ENCODE results near the gene ENTPD6. TPM values are rescaled to one million over a fixed set of nuclear protein-coding genes. Genes with fewer than 3 reads are reported as not detected.
"Not testable (repeated sequence)": the region's sequence is repeated elsewhere in the genome, so short reads cannot be mapped to it uniquely, and the experiment has no call there.

ENTPD6 gene
- polyA plus RNA-seq, 3 donors = 45.1 to 50.4 (median 48.9) TPM

DNA sequence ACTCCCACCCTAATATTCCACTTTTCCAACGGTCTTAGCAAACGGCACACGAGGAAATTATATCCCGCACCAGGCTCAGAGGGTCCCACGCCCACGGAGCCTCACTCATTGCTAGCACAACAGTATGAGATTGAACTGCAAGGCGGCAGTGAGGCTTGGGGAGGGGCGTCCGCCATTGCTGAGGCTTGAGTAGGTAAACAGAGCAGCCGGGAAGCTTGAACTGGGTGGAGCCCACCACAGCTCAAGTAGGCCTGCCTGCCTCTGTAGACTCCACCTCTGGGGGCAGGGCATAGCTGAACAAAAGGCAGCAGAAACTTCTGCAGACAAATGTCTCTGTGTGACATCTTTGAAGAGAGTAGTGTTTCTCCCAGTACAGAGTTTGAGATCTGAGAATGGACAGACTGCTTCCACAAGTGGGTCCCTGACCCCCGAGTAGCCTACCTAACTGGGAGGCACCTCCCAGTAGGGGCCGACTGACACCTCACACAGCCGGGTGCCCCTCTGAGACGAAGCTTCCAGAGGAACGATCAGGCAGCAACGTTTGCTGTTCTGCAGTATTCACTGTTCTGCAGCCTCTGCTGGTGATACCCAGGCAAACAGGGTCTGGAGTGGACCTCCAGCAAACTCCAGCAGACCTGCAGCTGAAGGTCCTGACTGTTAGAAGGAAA, 65.4 kb downstream of the ENTPD6 start:
- DNase-seq (ENCODE audit: extremely low read depth in 1 of 11, low read depth in 9 of 11, low spot score in 4 of 11) = not testable (repeated sequence)

DNA sequence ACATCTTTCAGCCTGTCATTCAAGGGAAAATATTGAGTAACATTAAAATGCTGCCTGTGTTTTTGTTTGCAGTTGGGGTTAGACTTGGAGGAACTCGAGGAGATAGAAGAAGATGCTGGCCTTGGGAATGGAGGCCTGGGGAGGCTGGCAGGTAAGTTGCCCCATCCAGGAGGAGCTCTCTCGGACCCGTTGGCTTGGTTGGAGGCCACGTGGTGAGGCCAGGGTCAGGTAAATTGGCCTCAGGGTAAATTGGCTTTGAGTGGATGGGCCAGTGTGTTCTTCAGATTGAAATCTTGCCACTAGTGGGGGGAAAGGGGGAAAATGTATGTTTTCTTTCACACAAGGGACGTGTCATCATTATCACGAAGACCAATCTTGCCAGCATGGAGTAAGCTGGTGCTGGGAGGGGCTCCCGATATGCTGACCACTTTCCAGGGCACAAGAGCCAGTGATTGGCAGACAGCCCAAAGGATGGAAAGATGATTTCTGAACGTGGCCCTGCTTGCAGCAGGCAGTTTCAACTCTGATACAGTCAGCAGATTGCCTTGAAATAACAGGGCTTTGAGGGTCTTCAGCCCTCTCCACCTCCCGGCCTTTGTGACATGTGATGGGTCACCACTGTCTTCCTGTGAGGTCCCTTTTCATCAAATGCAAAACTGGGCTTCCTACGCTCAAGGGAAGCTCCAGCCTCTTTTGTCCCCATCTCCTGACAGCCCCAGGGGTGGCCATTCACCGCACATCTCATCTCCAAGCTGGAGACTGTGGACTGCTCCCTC, 73.7 kb downstream of the ENTPD6 start:
- no peak for DNase-seq (ENCODE audit: extremely low read depth in 1 of 11, low read depth in 9 of 11, low spot score in 4 of 11)

DNA sequence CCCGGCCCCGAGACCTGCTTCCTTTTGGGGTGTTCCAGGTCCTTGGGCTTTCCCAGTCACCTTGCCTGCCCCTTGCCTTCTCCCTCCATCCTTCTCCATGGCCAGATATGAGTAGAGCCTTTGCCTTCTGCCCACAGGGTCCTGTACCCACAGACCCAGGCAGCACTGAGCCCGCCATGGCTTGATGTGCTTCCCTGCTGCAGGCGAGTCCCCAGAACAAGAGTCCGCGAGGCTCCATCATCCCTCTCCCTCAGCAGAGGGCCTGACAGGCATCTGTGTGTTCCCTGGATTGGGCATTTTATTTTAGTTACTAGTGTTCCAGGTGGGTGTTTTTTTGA, 74.3 kb downstream of the ENTPD6 start:
- no peak for DNase-seq (ENCODE audit: extremely low read depth in 1 of 11, low read depth in 9 of 11, low spot score in 4 of 11)

DNA sequence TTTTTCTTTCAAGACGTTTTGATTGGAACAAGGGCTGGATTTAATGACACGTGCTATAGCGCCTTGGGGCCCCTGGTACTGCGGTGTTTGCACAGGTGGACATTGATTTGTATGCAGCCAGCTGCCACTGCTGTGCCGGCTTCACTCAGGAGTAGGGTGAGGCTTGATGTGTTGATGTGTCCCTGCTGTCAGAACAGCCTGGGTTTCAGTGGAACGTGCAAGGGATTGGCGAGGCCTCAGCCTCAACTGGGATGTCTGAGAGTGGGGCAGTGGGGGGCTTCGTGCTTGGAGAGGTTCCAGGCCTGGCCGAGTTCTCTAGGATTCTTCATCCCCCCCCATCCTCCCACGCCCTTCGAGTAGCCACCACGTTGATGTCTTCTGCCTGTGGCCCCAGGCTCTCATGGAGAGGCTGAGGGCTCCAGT, 75.3 kb downstream of the ENTPD6 start:
- DNase-seq (ENCODE audit: extremely low read depth in 1 of 11, low read depth in 9 of 11, low spot score in 4 of 11) = no peak

DNA sequence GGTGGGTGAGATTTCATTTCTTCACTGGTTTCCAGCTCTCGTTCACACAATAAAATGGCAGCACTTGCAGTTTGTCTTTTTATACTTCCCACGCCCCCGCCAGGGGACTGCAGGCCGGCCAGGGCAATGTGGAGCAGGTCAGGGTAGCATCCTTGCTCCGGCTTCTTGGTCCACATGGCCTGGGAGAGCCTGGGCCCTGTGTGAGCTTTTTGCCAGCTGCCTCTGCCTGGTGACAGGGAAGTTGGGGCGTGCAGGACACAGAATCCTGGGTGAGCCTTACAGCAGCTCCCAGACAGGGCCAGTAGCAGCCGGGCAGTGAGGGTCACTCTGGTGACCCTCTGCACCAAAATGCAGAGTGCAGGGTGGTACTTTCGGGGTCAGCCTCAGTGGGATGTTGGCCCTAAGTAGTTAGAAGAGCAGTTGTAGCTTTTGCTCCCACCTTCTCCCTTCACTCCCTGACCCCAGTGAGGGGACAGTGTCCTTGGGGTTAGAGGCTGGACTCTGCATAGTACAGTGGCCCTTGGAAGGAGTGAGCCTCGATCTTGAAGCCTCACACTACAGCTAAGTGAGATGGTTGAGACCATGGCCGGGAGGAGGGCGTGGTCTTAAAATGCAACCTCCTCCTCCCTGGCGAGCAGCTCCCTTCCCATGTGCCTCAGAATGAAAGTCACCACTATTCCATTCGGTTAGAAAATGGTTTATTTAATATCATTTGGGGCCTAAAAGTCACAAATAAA, 76.1 kb downstream of the ENTPD6 start:
- no peak for DNase-seq (ENCODE audit: extremely low read depth in 1 of 11, low read depth in 9 of 11, low spot score in 4 of 11)

DNA sequence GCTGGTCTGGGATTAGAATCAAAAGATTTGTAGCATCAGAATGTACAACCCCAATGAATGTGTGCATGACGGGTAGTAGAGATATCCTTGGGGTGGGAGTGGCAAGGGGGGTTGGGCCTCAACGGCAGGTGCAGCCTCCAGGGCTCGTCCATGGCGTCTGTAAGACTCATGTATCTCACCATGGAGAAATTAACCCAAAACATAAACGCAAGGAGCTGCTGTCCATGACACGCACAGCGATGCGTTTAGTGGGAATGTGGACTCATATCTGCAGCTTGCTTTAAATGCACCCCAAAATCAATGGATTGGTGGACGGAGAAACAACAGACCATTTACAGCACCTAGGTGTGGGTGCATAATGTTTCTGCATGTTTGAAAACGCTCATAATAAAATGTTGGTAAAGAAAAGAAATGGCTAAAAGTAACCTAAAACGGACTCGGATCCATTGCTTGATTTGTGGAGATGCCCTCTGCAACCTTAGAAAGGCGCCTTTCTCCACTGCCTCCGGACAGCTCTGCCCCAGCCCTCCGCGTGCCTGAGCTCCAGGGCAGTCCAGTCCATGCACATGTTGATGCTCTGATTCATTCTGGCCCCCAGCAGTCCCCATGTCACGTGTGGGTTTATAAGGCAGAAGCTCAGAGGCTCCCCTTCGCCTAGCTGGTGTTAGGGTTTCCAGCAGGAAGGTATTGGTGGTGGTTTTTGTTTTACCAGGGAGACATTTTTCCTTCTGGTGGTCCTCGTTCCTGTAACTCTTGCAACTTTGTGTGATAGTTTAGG, 76.9 kb downstream of the ENTPD6 start:
- DNase-seq (ENCODE audit: extremely low read depth in 1 of 11, low read depth in 9 of 11, low spot score in 4 of 11) = no peak

DNA sequence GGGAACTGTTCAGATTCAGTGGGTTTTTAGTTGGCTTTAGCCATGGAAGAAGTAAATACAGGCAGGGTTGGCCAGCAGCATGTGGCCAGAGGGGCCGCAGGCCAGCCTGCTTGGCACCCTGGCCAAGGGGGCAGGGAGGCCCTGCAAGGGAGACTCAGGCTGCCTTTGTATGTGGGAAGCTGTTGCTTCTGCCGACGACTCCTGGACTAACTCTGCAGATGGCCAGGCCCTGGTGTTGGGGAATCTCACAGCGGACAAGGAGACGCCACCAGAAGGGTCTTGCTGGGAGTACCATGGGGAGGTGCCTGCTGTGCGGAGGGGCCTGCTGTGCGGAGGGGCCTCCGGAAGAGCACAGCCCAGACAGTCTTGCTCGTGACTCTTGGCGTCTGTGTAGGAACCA, 77.5 kb downstream of the ENTPD6 start:
- no peak for DNase-seq (ENCODE audit: extremely low read depth in 1 of 11, low read depth in 9 of 11, low spot score in 4 of 11)

DNA sequence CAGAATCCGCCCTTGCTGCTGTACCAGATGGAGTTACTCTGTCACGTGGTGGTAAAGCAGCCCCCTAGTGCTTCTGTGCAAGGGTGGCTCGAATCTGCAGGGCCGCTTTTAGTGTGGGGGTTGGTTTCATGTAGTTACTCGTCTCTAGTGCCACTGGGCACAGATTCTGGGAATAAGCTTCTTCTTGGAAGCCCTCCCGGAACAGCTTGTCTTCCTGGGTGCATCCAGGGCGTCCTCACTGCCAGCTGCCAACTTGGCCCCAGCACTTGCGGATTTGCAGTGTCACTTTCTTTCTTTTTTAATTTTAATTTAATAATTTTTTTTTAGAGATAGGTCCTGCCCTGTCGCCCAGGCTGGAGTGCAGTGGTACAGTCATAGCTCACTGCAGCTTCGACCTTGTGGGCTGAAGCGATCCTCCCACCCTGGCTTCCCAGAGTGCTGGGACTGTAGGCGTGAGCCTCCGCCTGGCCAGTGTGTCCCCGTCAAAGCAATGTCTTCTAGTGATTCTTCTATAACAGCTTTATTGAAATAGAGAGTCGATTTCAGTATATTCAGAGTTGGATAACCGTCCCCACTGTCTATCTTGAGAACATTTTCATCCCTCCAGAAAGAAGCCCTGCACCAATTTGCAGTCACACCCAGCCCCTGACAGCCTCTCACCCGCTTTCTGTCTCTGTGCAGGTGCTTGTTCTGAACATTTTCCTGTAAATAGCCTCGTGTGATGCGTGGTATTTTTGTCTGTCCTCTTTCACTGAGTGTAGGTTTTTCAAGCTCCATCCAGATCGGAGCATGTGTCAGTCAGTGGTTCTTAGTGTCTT, 78.2 kb downstream of the ENTPD6 start:
- DNase-seq (ENCODE audit: extremely low read depth in 1 of 11, low read depth in 9 of 11, low spot score in 4 of 11) = no peak

DNA sequence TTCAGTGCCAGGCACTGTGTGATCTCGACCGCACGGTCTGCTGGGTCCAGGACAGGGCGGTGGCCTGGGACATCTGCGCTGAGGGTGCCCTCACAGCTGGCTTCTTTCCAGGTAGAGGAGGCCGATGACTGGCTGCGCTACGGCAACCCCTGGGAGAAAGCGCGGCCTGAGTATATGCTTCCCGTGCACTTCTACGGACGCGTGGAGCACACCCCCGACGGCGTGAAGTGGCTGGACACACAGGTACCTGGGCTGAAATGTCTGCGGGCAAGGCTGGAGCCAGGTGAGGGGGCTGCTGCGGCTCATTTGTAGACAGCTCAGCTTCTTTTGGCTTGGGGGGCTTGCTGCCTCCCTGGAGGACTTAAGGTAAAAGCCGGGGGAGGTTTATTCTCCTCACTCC, 79.0 kb downstream of the ENTPD6 start:
- DNase-seq (ENCODE audit: extremely low read depth in 1 of 11, low read depth in 9 of 11, low spot score in 4 of 11) = no peak

DNA sequence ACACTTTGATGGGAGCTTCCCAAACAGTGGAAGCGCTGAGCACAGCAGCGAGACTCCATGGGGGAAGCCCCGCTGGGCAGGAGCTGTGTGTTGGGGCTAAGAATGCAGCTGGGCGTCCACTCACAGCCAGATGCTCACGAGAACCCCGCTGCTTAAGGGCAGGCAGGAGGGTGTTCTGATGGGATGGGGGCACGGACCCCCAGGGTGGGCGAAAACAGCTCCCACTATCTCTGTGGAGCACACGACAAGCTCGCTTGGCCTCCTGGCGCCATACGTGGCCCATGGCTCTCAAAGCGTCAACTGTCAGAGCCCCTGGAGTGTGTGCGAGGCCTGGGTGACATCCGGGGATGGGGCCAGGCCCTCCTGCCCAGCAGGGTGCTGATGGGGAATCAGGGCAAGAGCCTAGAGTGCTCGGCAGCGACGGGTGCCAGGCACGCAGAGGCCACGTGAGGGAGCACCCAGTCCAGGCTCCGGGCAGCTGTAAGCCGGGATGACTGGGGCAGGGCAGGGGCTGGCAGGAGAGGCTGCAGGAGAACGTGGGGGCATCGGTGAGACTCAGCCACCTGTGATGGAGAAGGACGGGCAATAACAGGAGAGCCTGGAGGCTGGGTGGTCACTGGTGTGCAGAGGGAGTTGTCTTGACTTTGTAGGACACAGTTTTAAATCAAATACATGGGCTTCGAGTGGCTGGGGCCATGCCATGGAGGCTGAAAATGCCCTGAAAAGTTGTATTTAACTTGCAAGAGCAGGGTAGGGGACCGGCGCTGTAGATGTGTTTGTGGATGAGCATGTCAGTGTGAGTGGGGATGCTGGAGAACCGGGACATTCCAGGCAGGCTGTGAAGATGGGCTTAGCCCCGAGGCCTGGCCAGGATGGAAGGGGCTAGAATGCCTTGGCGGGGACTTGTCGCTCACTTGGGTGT, 79.6 kb downstream of the ENTPD6 start:
- no peak for DNase-seq (ENCODE audit: extremely low read depth in 1 of 11, low read depth in 9 of 11, low spot score in 4 of 11)

DNA sequence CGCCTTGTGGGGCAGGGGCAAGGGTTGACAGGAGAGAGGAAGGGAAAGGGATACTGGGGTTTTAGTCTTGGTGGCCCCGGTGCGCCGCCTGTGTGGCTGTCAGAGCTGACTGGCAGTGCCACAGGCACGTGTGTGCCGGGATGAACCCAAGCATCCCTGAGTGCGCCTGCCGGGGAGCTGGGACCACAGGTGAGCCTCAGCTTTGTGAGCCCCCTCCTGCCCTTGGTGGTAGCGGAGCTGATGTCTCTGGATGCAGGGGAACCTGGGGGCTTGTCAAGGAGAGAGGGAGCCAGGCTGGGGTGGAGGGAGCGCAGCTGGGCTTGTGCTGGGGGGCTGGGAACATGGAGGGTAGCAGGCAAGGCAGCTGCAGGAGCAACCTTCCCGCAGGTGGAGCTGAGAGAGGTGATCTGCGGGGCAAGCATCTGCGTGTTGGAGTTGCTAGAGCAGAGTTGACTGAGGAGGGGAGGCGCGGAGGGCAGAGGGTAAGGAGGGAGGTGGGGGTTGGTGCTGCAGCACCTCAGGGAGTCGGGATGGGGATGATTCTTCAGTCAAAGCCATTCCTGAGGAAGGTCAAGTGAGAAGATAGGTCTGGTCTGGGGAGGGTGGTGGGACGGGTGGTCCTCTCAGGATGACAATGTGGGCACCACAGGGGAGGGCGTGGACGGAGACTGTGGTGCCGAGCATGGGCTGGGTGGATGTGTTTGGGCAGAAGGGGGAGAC, 80.5 kb downstream of the ENTPD6 start:
- DNase-seq (ENCODE audit: extremely low read depth in 1 of 11, low read depth in 9 of 11, low spot score in 4 of 11) = no peak

Other genes starting within 250 kb of the ENTPD6 start
- gene CST7, start 246.4 kb upstream of the ENTPD6 start, polyA plus RNA-seq (ENCODE audit: insufficient read length in 3 of 3) = under 1 TPM; 0.33 to 0.38 (median 0.34) TPM
- 10 to 100 TPM; 92.7 to 98.7 (median 97.6) TPM for gene APMAP, start 203.0 kb upstream of the ENTPD6 start, polyA plus RNA-seq (ENCODE audit: insufficient read length in 3 of 3)
- 10 to 100 TPM; 26.9 to 32.1 (median 27.1) TPM for gene ACSS1, start 137.6 kb upstream of the ENTPD6 start, polyA plus RNA-seq (ENCODE audit: insufficient read length in 3 of 3)
- gene VSX1, start 113.6 kb upstream of the ENTPD6 start, polyA plus RNA-seq (ENCODE audit: insufficient read length in 3 of 3) = not detected
- gene PYGB, start 52.4 kb downstream of the ENTPD6 start, polyA plus RNA-seq (ENCODE audit: insufficient read length in 3 of 3) = 10 to 100 TPM; 45.6 to 53.2 (median 51.1) TPM
- gene ABHD12, start 195.1 kb downstream of the ENTPD6 start, polyA plus RNA-seq (ENCODE audit: insufficient read length in 3 of 3) = 10 to 100 TPM; 40.0 to 49.7 (median 47.9) TPM
- 10 to 100 TPM; 18.9 to 21.0 (median 21.0) TPM for gene GINS1, start 212.0 kb downstream of the ENTPD6 start, polyA plus RNA-seq (ENCODE audit: insufficient read length in 3 of 3)

All from renal cortex interstitium (tissue), 11 donors.